SK-N-SH treated with all-trans-retinoic acid at 6 μM for 48 hours (cell line): ENCODE data around the gene CHRND.

Experiments used
- ATAC-seq: fragments of 200-7000 bp; cut with Tn5 transposase; 3 replicates; pipeline ENCODE4 v1.9.1; 2020; ENCODE audit warnings: mild to moderate bottlenecking, moderate library complexity
- BACH2 ChIP-seq: fragments of 250-450 bp; sonication (Bioruptor Pico); IDR thresholded peaks from 2 replicates; pipeline ENCODE4 v1.9.0; 2021; ENCODE audit warnings: mild to moderate bottlenecking, borderline replicate concordance
- CSDC2 ChIP-seq: fragments of 250-450 bp; sonication (Bioruptor Pico); IDR thresholded peaks from 2 replicates; pipeline ENCODE4 v1.5.0; 2020; ENCODE audit warnings: mild to moderate bottlenecking, moderate library complexity
- ESRRG ChIP-seq: fragments of 250-450 bp; sonication (Bioruptor Pico); IDR thresholded peaks from 2 replicates; pipeline ENCODE4 v1.6.1; 2021; ENCODE audit warnings: mild to moderate bottlenecking
- GLIS3 ChIP-seq: fragments of 250-450 bp; sonication (Bioruptor Pico); IDR thresholded peaks from 2 replicates; pipeline ENCODE4 v1.5.0; 2020; ENCODE audit warnings: mild to moderate bottlenecking, moderate library complexity
- ISL1 ChIP-seq: fragments of 250-450 bp; sonication (Bioruptor Pico); IDR thresholded peaks from 2 replicates; pipeline ENCODE4 v2.1.2; 2022; ENCODE audit warnings: mild to moderate bottlenecking, moderate library complexity
- OSR1 ChIP-seq: fragments of 250-450 bp; sonication (Bioruptor Pico); IDR thresholded peaks from 2 replicates; pipeline ENCODE4 v1.8.0; 2022; ENCODE audit warnings: moderate library complexity, mild to moderate bottlenecking, inconsistent platforms
- PATZ1 ChIP-seq: fragments of 250-450 bp; sonication (Bioruptor Pico); IDR thresholded peaks from 2 replicates; pipeline ENCODE4 v1.8.0; 2020; ENCODE audit warnings: mild to moderate bottlenecking, moderate library complexity, borderline replicate concordance
- PPARA ChIP-seq: fragments of 250-450 bp; sonication (Bioruptor Pico); IDR thresholded peaks from 2 replicates; pipeline ENCODE4 v1.5.0; 2020; ENCODE audit warnings: mild to moderate bottlenecking, borderline replicate concordance
- RARB ChIP-seq: fragments of 250-450 bp; sonication (Bioruptor Pico); IDR thresholded peaks from 2 replicates; pipeline ENCODE4 v1.8.0; 2021; ENCODE audit warnings: mild to moderate bottlenecking, moderate library complexity
- SNAI2 ChIP-seq: fragments of 250-450 bp; sonication (Bioruptor Pico); IDR thresholded peaks from 2 replicates; pipeline ENCODE4 v1.5.0; 2020; ENCODE audit warnings: mild to moderate bottlenecking, moderate library complexity
- TCF4 ChIP-seq: fragments of 250-450 bp; sonication (Bioruptor Pico); IDR thresholded peaks from 2 replicates; pipeline ENCODE4 v1.8.0; 2021; ENCODE audit warnings: mild to moderate bottlenecking, moderate library complexity, borderline replicate concordance
- TOX ChIP-seq: fragments of 250-450 bp; sonication (Bioruptor Pico); IDR thresholded peaks from 2 replicates; pipeline ENCODE4 v1.8.0; 2021; ENCODE audit warnings: mild to moderate bottlenecking, moderate library complexity, borderline replicate concordance
- TSHZ2 ChIP-seq: fragments of 250-450 bp; sonication (Bioruptor Pico); IDR thresholded peaks from 2 replicates; pipeline ENCODE4 v1.5.0; 2020; ENCODE audit warnings: mild to moderate bottlenecking, moderate library complexity
- ZC3H10 ChIP-seq: fragments of 250-450 bp; sonication (Bioruptor Pico); IDR thresholded peaks from 2 replicates; pipeline ENCODE4 v1.5.1; 2021; ENCODE audit warnings: mild to moderate bottlenecking, moderate library complexity
- ZFP30 ChIP-seq: fragments of 450-650 bp; formaldehyde crosslinking; IDR thresholded peaks from 2 replicates; pipeline ENCODE4 v1.5.0; 2022; ENCODE audit warnings: mild to moderate bottlenecking, moderate library complexity
- ZNF565 ChIP-seq: fragments of 450-650 bp; formaldehyde crosslinking; conservative IDR thresholded peaks from 2 replicates; pipeline ENCODE4 v1.5.0; 2020; ENCODE audit warnings: low read depth, mild to moderate bottlenecking, moderate library complexity
- ZNF70 ChIP-seq: fragments of 450-650 bp; formaldehyde crosslinking; IDR thresholded peaks from 2 replicates; pipeline ENCODE4 v1.5.0; 2020; ENCODE audit warnings: mild to moderate bottlenecking, moderate library complexity
- TF ChIP-seq, protein P1 (sequence below): fragments of 250-450 bp; sonication (Bioruptor Pico); IDR thresholded peaks from 2 replicates; pipeline ENCODE4 v1.5.1; 2020; ENCODE audit warnings: low read depth, mild to moderate bottlenecking, moderate library complexity
- TF ChIP-seq, protein P2 (sequence below): fragments of 250-450 bp; sonication (Bioruptor Pico); IDR thresholded peaks from 2 replicates; pipeline ENCODE4 v1.5.1; 2021; ENCODE audit warnings: mild to moderate bottlenecking, moderate library complexity

Gene CHRND

DNA sequence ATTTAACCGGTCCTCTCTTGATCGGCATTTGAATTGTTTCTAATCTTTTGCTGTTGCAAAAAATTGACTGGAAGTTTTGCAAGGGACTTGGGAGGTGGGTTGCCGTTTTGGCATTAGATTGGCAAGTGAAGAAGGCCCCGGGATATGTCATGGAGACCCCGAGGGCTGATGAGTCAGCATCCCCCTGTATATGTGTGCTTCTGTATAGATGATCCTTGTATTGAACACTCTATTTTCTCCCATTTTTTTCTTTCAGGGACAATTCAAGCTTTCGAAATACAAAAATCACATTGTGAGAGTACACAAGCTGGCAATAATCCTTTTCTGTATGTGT is 54.7 kb downstream of the CHRND start:
- ATAC-seq = no peak
- TF ChIP-seq ZNF70 (CRISPR knock-in tag) = no peak
- TF ChIP-seq PATZ1 (CRISPR knock-in tag) = no peak
- no peak for TF ChIP-seq OSR1 (CRISPR knock-in tag)
- TF ChIP-seq, protein P1, sequence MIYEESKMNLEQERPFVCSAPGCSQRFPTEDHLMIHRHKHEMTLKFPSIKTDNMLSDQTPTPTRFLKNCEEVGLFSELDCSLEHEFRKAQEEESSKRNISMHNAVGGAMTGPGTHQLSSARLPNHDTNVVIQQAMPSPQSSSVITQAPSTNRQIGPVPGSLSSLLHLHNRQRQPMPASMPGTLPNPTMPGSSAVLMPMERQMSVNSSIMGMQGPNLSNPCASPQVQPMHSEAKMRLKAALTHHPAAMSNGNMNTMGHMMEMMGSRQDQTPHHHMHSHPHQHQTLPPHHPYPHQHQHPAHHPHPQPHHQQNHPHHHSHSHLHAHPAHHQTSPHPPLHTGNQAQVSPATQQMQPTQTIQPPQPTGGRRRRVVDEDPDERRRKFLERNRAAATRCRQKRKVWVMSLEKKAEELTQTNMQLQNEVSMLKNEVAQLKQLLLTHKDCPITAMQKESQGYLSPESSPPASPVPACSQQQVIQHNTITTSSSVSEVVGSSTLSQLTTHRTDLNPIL (CRISPR knock-in tag) = no peak
- no peak for TF ChIP-seq CSDC2
- TF ChIP-seq BACH2 (CRISPR knock-in tag) = no peak
- no peak for TF ChIP-seq TCF4 (CRISPR knock-in tag)
- TF ChIP-seq PPARA = no peak
- no peak for TF ChIP-seq GLIS3 (CRISPR knock-in tag)
- TF ChIP-seq, protein P2, sequence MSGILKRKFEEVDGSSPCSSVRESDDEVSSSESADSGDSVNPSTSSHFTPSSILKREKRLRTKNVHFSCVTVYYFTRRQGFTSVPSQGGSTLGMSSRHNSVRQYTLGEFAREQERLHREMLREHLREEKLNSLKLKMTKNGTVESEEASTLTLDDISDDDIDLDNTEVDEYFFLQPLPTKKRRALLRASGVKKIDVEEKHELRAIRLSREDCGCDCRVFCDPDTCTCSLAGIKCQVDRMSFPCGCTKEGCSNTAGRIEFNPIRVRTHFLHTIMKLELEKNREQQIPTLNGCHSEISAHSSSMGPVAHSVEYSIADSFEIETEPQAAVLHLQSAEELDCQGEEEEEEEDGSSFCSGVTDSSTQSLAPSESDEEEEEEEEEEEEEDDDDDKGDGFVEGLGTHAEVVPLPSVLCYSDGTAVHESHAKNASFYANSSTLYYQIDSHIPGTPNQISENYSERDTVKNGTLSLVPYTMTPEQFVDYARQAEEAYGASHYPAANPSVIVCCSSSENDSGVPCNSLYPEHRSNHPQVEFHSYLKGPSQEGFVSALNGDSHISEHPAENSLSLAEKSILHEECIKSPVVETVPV (CRISPR knock-in tag) = no peak
- no peak for TF ChIP-seq TSHZ2 (CRISPR knock-in tag)
- TF ChIP-seq SNAI2 (CRISPR knock-in tag) = no peak
- no peak for TF ChIP-seq ZC3H10 (CRISPR knock-in tag)
- TF ChIP-seq, all 23 proteins: peak for 0

DNA sequence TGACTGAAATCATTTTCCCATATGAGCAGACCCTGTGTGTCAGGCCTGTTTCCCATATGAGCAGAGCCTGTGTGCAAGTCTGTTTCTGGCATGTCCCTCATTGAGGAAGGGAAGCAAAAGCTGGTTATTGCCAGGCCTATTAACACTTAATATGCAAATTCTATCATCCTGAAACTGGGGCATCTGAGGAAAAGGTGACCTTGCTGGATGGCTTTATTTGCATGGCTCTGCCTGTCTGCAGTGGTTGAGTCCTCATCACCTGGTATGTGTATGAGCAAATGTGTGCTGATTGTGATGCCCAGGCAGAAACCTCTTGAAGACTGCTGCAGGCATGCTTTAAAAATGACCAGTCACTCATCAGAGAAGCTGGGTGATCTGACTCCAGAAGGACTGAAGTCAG is 55.8 kb downstream of the CHRND start:
- TF ChIP-seq, protein P2 (CRISPR knock-in tag) = no peak
- no peak for TF ChIP-seq ESRRG
- TF ChIP-seq ZC3H10 (CRISPR knock-in tag) = no peak
- TF ChIP-seq TCF4 (CRISPR knock-in tag) = no peak
- TF ChIP-seq TSHZ2 (CRISPR knock-in tag) = no peak
- no peak for ATAC-seq

GRCh38 chr2:232584238-232584637 is 58.3 kb downstream of the CHRND start:
- no peak for ATAC-seq
- TF ChIP-seq, protein P2 (CRISPR knock-in tag) = no peak
- no peak for TF ChIP-seq BACH2 (CRISPR knock-in tag)
- TF ChIP-seq ZNF565 = no peak
- TF ChIP-seq TOX (CRISPR knock-in tag) = no peak
- no peak for TF ChIP-seq ISL1
- TF ChIP-seq ZNF70 (CRISPR knock-in tag) = no peak
- TF ChIP-seq ESRRG = no peak
- no peak for TF ChIP-seq RARB (CRISPR knock-in tag)
- no peak for TF ChIP-seq ZFP30 (CRISPR knock-in tag)
- no peak for TF ChIP-seq SNAI2 (CRISPR knock-in tag)
- no peak for TF ChIP-seq TSHZ2 (CRISPR knock-in tag)
- no peak for TF ChIP-seq TCF4 (CRISPR knock-in tag)
- TF ChIP-seq, protein P1 (CRISPR knock-in tag) = no peak
